CD4-positive, alpha-beta memory T cell (primary cell): ENCODE results near the gene CMIP. TPM values are rescaled to one million over a fixed set of nuclear protein-coding genes. Genes with fewer than 3 reads are reported as not detected.

Experiments used
- CTCF ChIA-PET: fragments of 350-600 bp; sonication (Branson Sonifier 250); formaldehyde crosslinking; loops from one replicate; lab custom pipeline; 2021; ENCODE audit warnings: inconsistent platforms; ENCODE audit not compliant: partially characterized antibody; lab: Charles Lee
- POLR2A ChIA-PET: fragments of 350-600 bp; sonication (Branson Sonifier 250); formaldehyde crosslinking; loops from one replicate; lab custom pipeline; 2021; ENCODE audit not compliant: partially characterized antibody; lab: Charles Lee
- DNase-seq, 5 donors: peaks; one replicate each; pipeline versions ENCODE4 v3.0.0 to v3.0.0-alpha.2; 2020 to 2022; ENCODE audit warnings: mixed read lengths in 1 of 5
- H3K27ac ChIP-seq: one replicate; pipeline ENCODE4 v1.7.0; 2013; ENCODE audit warnings: low read depth, low read length
- H3K27me3 ChIP-seq: 2 replicates; pipeline ENCODE4 v1.7.0; 2013; ENCODE audit warnings: mild to moderate bottlenecking, low read length, moderate library complexity; ENCODE audit not compliant: insufficient read depth
- H3K36me3 ChIP-seq: 2 replicates; pipeline ENCODE4 v1.7.0; 2013; ENCODE audit warnings: mild to moderate bottlenecking, low read length, moderate library complexity; ENCODE audit not compliant: insufficient read depth
- H3K4me1 ChIP-seq: 2 replicates; pipeline ENCODE4 v1.7.0; 2013; ENCODE audit warnings: mild to moderate bottlenecking, low read length, moderate library complexity; ENCODE audit not compliant: insufficient read depth
- H3K4me3 ChIP-seq, 2 donors: one replicate each; pipeline ENCODE4 v1.7.0; 2013; ENCODE audit warnings: low read length in 2 of 2, mild to moderate bottlenecking in 1 of 2
- H3K9me3 ChIP-seq, 2 donors: one replicate each; pipeline ENCODE4 v1.7.0; 2013; ENCODE audit warnings: low read length in 2 of 2, control low read depth in 1 of 2; ENCODE audit not compliant: control insufficient read depth in 1 of 2
- H3K27ac Mint-ChIP-seq, 7 donors: one replicate each; pipeline ENCODE4 v1.8.0; 2020 to 2021; ENCODE audit warnings: mixed read lengths in 7 of 7, mild to moderate bottlenecking in 6 of 7, inconsistent platforms in 3 of 7, moderate library complexity in 3 of 7
- H3K27me3 Mint-ChIP-seq, 2 donors: one replicate each; pipeline ENCODE4 v1.8.0; 2020 to 2021; ENCODE audit warnings: mixed read lengths in 2 of 2
- H3K36me3 Mint-ChIP-seq, 2 donors: one replicate each; pipeline ENCODE4 v1.8.0; 2020 to 2021; ENCODE audit warnings: mixed read lengths in 2 of 2, inconsistent platforms in 1 of 2, mild to moderate bottlenecking in 1 of 2
- H3K4me1 Mint-ChIP-seq, 4 donors: one replicate each; pipeline ENCODE4 v1.8.0; 2020 to 2021; ENCODE audit warnings: mixed read lengths in 4 of 4, mild to moderate bottlenecking in 1 of 4
- H3K4me3 Mint-ChIP-seq, 8 donors: one replicate each; pipeline ENCODE4 v1.8.0; 2020 to 2021; ENCODE audit warnings: mixed read lengths in 8 of 8, mild to moderate bottlenecking in 7 of 8, moderate library complexity in 6 of 8, inconsistent platforms in 3 of 8
- H3K9me3 Mint-ChIP-seq, 8 donors: one replicate each; pipeline ENCODE4 v1.8.0; 2020 to 2021; ENCODE audit warnings: mixed read lengths in 8 of 8, mild to moderate bottlenecking in 5 of 8, inconsistent platforms in 3 of 8, moderate library complexity in 1 of 8
- intact Hi-C: fragments of 100-400 bp; cut with micrococcal nuclease; formaldehyde crosslinking; loops from one replicate; pipeline ENCODE4 v1.15.1; 2023
- polyA plus RNA-seq, 2 donors: library from polyadenylated mRNA; unstranded; fragments of 300-500 nt; fragmentation: Illumina TruSeq; gene quantifications; one replicate each; pipeline ENCODE4 v1.2.3, GENCODE V29; 2021
- total RNA-seq, 2 experiments: library from RNA; stranded (reverse); gene quantifications; one replicate each; pipeline ENCODE4 v1.2.3, GENCODE V29; 2021

Gene CMIP
- total and polyA plus RNA-seq, 4 experiments from 2014 or later: 0.84 to 36.4 (median 33.2) TPM; not detected in 1

DNA sequence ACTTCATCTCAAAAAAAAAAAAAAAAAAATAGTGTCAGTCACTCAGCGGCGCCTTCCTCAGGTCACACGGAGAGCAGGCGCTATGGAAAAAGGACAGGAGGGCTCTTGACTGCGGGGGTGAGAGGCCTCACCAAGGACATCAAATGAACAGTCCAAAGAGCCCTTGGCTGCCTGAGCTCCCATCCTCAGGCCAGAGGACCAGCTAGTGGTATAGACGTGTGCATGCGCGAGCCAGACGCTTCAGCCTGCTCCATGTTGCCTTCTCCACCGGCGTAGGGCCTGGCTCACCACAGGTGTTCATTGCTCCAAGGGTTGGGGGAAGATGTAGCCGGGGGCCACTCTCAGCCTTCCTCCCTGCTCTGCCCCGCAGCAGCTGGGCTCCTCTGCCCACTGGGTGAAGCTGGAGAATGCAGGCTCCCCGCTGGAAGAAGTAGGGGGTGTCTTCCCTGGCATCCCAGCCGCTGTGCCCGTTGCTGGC is 268.7 kb downstream of the CMIP start:
- Histone ChIP-seq H3K27ac (no peak overlapping the region), H3K36me3 (peaks cover 7% of the 10 kb centered on the region), H3K27me3 (no peaks in the 10 kb centered on the region), H3K4me3 (no peak overlapping the region), H3K9me3 (no peaks in the 10 kb centered on the region), H3K4me1 (peaks cover 39% of the 10 kb centered on the region)
- ChIA-PET POLR2A (interaction anchor here (1.0 to 2.0 kb wide), 2 partner anchors 9 to 81 kb away, joined by 4 to 7 read pairs; no protein-coding TSS in a partner anchor), CTCF (interaction anchor here (0.8 to 2.1 kb wide), 5 partner anchors 16 to 309 kb away, joined by 3 to 6 read pairs (median 4); no protein-coding TSS in a partner anchor)
- no peaks in the 10 kb centered on the region for H3K27me3 Mint-ChIP-seq
- peaks cover 30 to 47% (median 39%) of the 10 kb centered on the region in 4 donors for H3K4me1 Mint-ChIP-seq
- no peak overlapping the region for H3K4me3 Mint-ChIP-seq
- DNase-seq: no peak
- intact Hi-C loops: no loop called here
- peaks cover 5 to 8% of the 10 kb centered on the region in 2 donors for H3K36me3 Mint-ChIP-seq
- peaks cover 0 to 4% (median 0%) of the 10 kb centered on the region in 8 donors for H3K9me3 Mint-ChIP-seq
- peak overlapping the region in 1 of 7 donors; percentile 31 for H3K27ac Mint-ChIP-seq

DNA sequence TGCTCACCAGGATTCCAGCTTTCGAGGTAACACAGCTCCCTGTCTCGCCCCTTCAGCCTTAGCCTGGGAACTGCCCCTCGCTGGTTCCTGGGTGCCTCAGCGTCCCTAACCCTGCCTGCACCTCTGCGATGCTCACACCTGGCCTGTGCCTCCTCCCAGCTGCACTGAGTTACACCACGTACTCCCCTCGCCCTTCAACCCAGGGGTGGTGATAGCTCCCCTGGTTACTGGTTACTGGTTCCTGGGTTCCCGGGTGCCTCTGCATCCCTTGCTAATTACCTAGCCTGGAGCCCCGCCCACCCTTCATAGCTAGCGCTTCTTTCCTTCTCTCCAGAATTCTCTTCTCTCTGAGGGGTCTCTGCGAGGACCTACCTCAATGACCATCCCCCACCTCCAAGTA is 269.2 kb downstream of the CMIP start:
- Mint-ChIP-seq H3K9me3 (peaks cover 0 to 4% (median 0%) of the 10 kb centered on the region in 8 donors), H3K4me3 (peak overlapping the region in 2 of 8 donors; percentile 20 to 41), H3K27me3 (no peaks in the 10 kb centered on the region), H3K27ac (peak overlapping the region in 2 of 7 donors; percentile 59 to 87), H3K36me3 (peaks cover 3 to 5% of the 10 kb centered on the region in 2 donors), H3K4me1 (peaks cover 32 to 52% (median 41%) of the 10 kb centered on the region in 4 donors)
- Histone ChIP-seq H3K4me3 (no peak overlapping the region), H3K27ac (no peak overlapping the region), H3K36me3 (peaks cover 4% of the 10 kb centered on the region), H3K4me1 (peaks cover 43% of the 10 kb centered on the region), H3K27me3 (no peaks in the 10 kb centered on the region), H3K9me3 (no peaks in the 10 kb centered on the region)
- ChIA-PET CTCF (interaction anchor here (0.8 to 2.1 kb wide), 5 partner anchors 17 to 310 kb away, joined by 3 to 6 read pairs (median 4); no protein-coding TSS in a partner anchor), POLR2A (interaction anchor here (1.0 to 2.0 kb wide), 4 partner anchors 9 to 244 kb away, joined by 4 to 9 read pairs (median 6); no protein-coding TSS in a partner anchor)
- no peak for DNase-seq
- intact Hi-C loops: no loop called here

DNA sequence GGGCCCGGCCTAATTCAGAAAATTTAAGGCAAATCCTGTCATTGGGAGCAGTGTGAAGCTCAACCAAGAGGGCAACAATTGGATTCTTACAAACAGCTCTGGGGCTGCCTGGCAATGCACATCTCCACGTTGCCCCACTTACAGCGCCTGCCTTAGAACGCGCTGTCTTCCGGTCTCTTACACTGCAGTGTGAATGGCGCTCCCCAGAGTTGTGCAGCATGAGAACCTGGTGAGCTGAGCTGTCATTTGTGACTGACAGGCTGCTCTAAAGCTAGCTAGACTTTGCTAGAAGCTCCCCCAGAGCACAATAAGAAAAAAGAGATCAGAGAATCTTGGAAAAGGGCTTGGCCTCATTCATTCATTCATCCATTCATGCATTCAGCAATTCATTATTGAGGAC is 270.0 kb downstream of the CMIP start:
- intact Hi-C loops: no loop called here
- no peaks in the 10 kb centered on the region for H3K27me3 Mint-ChIP-seq
- Histone ChIP-seq H3K27ac (peak overlapping the region; percentile 45), H3K27me3 (no peaks in the 10 kb centered on the region), H3K4me1 (peaks cover 46% of the 10 kb centered on the region), H3K9me3 (no peaks in the 10 kb centered on the region), H3K4me3 (no peak overlapping the region), H3K36me3 (no peaks in the 10 kb centered on the region)
- H3K27ac Mint-ChIP-seq: peak overlapping the region; percentile 86 to 97 (median 95)
- H3K9me3 Mint-ChIP-seq: peaks cover 0 to 4% (median 0%) of the 10 kb centered on the region in 8 donors
- peaks cover 0 to 2% of the 10 kb centered on the region in 2 donors for H3K36me3 Mint-ChIP-seq
- H3K4me3 Mint-ChIP-seq: peak overlapping the region in 6 of 8 donors; percentile 12 to 91 (median 64)
- ChIA-PET CTCF (interaction anchor here (1.0 to 2.1 kb wide), 11 partner anchors 10 to 400 kb away, joined by 3 to 10 read pairs (median 5); partner anchors contain the start of gene GAN), POLR2A (interaction anchor here (0.6 to 2.0 kb wide), 10 partner anchors 9 to 270 kb away, joined by 3 to 9 read pairs (median 4); partner anchors contain the start of gene CMIP)
- DNase-seq: no peak
- H3K4me1 Mint-ChIP-seq: peaks cover 35 to 52% (median 45%) of the 10 kb centered on the region in 4 donors

DNA sequence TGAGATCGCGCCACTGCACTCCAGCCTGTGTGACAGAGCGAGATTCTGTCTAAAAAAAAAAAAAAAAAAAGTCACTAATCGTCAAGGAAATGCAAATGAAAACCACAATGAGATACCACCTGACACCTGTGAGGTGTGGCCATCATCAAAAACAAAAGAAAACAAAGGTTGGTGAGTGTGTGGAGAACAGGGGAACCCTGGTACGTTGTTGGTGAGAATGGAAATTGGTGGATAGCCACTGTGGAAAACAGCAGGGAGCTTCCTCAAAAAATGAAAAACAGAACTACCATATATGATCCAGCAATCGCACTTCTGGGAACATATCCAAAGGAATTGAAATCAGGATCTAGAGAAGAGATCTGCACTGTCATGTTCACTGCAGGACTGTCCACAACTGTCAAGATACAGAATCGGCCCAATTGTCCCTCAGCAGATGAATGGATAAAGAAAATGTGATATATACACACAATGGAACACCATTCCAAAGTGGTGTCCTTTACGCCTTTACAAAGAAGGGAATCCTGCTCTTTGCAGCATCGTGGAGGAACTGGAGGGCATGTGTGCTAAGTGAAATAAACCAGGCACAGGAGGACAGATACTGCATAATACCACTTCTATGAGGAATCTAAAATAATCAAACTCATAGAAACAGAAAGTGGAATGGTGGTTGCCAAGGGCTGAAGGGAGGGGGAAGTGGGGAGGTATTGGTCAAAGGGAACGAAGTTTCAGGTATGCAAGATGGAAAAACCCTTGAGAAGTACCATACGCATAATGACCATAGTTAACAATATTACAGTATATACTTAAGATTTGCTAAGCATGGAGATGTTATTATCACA is 271.0 kb downstream of the CMIP start:
- peak; percentile 73 to 82 (median 75) for DNase-seq
- Mint-ChIP-seq H3K9me3 (peaks cover 0 to 4% (median 0%) of the 10 kb centered on the region in 8 donors), H3K4me3 (peak overlapping the region; percentile 74 to 91 (median 84)), H3K4me1 (peaks cover 37 to 54% (median 47%) of the 10 kb centered on the region in 4 donors), H3K36me3 (no peaks in the 10 kb centered on the region), H3K27me3 (no peaks in the 10 kb centered on the region), H3K27ac (peak overlapping the region; percentile 86 to 97 (median 95))
- Histone ChIP-seq H3K27ac (peak overlapping the region; percentile 45), H3K4me1 (peaks cover 49% of the 10 kb centered on the region), H3K4me3 (peak overlapping the region in 1 of 2 donors; percentile 48), H3K9me3 (no peaks in the 10 kb centered on the region), H3K36me3 (no peaks in the 10 kb centered on the region), H3K27me3 (no peaks in the 10 kb centered on the region)
- ChIA-PET POLR2A (interaction anchor here (0.6 to 4.0 kb wide), 12 partner anchors 8 to 401 kb away, joined by 3 to 19 read pairs (median 4); partner anchors contain the start of gene GAN), CTCF (interaction anchor here (0.9 to 2.1 kb wide), 11 partner anchors 9 to 401 kb away, joined by 3 to 10 read pairs (median 5); partner anchors contain the start of gene GAN)
- intact Hi-C loops: loop anchor here (5.0 kb wide), 2 partner anchors 403 to 708 kb away; partner anchors contain the start of genes CENPN, CMC2 and GAN

DNA sequence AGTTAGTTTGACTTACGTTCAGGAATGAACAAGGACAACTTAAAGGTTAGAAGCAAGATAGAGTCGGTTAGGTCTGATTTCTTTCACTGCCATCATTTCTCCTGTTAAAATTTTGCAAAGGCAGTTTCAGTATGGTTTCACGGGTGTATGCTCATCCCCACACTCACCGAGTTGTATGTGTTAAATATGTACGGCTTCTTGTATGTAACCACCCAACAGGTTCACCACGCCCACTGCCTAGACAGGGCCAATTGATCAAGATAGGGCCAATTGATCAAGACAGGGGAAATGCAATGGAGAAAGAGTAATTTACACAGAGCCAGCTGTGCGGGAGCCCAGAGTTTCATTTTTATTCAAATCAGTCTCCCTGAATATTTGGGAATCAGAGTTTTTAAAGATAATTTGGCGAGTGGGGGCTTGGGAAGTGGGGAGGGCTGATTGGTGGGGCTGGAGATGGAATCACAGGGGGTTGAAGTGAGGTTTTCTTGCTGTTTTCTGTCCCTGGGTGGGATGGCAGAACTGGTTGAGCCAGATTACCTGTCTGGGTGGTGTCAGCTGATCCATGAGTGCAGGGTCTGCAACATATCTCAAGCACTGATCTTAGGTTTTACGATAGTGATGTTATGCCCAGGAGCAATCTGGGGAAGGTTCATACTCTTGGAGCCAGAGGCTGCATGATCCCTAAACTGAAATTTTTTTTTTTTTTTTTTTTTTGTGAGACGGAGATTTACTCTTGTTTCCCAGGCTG is 272.0 kb downstream of the CMIP start:
- Histone ChIP-seq H3K27ac (peak overlapping the region; percentile 45), H3K27me3 (no peaks in the 10 kb centered on the region), H3K36me3 (no peaks in the 10 kb centered on the region), H3K4me1 (peaks cover 49% of the 10 kb centered on the region), H3K9me3 (no peaks in the 10 kb centered on the region), H3K4me3 (peak overlapping the region in 1 of 2 donors; percentile 8)
- H3K27me3 Mint-ChIP-seq: no peaks in the 10 kb centered on the region
- H3K9me3 Mint-ChIP-seq: peaks cover 0 to 4% (median 0%) of the 10 kb centered on the region in 8 donors
- peak overlapping the region; percentile 86 to 97 (median 95) for H3K27ac Mint-ChIP-seq
- H3K36me3 Mint-ChIP-seq: no peaks in the 10 kb centered on the region
- peak in 4 of 5 donors; percentile 22 to 63 (median 46) for DNase-seq
- intact Hi-C loops: loop anchor here (5.0 kb wide), 2 partner anchors 404 to 709 kb away; partner anchors contain the start of genes CENPN, CMC2 and GAN
- CTCF ChIA-PET: interaction anchor here (0.7 to 4.5 kb wide), 6 partner anchors 13 to 682 kb away, joined by 3 to 25 read pairs (median 4); no protein-coding TSS in a partner anchor
- H3K4me1 Mint-ChIP-seq: peaks cover 37 to 54% (median 46%) of the 10 kb centered on the region in 4 donors
- POLR2A ChIA-PET: interaction anchor here (1.0 to 4.0 kb wide), 5 partner anchors 14 to 273 kb away, joined by 3 to 19 read pairs (median 6); no protein-coding TSS in a partner anchor
- H3K4me3 Mint-ChIP-seq: peak overlapping the region; percentile 74 to 91 (median 84)

DNA sequence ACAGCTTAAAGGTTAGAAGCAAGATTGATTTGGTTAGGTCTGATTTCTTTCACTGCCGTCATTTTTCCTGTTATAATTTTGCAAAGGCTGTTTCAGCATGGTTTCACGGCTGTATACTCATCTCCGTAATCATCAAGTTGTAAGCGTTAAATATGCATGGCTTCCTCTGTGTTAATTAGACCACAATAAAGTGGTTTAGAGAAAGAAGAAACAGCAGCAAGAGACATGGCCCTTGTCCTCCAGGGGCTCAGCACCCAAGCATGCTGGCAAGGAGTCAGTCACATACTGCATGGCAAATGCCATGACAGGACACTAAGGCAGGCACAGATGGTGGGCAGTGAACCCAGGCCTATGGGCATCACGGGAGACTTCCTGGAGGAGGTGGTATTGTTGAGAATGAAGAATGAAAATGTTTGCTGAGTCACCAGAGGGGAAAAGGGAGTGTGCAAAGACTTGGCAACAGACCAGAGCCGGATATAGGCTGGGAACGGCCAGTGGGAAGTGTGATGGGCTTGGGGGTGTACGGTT is 273.1 kb downstream of the CMIP start:
- Mint-ChIP-seq H3K4me1 (peaks cover 39 to 54% (median 47%) of the 10 kb centered on the region in 4 donors), H3K36me3 (no peaks in the 10 kb centered on the region), H3K27ac (peak overlapping the region; percentile 87 to 97 (median 94)), H3K9me3 (peaks cover 0 to 2% (median 0%) of the 10 kb centered on the region in 8 donors), H3K27me3 (no peaks in the 10 kb centered on the region), H3K4me3 (peak overlapping the region; percentile 73 to 92 (median 84))
- Histone ChIP-seq H3K27me3 (no peaks in the 10 kb centered on the region), H3K4me3 (peak overlapping the region in 1 of 2 donors; percentile 23), H3K36me3 (no peaks in the 10 kb centered on the region), H3K9me3 (no peaks in the 10 kb centered on the region), H3K4me1 (peaks cover 49% of the 10 kb centered on the region), H3K27ac (peak overlapping the region; percentile 32)
- ChIA-PET POLR2A (interaction anchor here (1.0 to 4.0 kb wide), 8 partner anchors 11 to 275 kb away, joined by 3 to 19 read pairs (median 5); no protein-coding TSS in a partner anchor), CTCF (interaction anchor here (0.7 to 4.5 kb wide), 4 partner anchors 12 to 101 kb away, joined by 3 to 38 read pairs (median 14); no protein-coding TSS in a partner anchor)
- peak in 1 of 5 donors; percentile 28 for DNase-seq
- intact Hi-C loops: loop anchor here (5.0 kb wide), 2 partner anchors 405 to 710 kb away; partner anchors contain the start of genes CENPN, CMC2 and GAN
